Activated CD4-positive, CD25-positive, alpha-beta regulatory T cell treated with anti-CD3 and anti-CD28 coated beads, Interleukin-2, amount 50 U/mL, for 72 hours (primary cell): ENCODE measurements around the gene LCE1B.

Experiments
- DNase-seq: peaks from one replicate; pipeline ENCODE4 v3.0.0; 2021

The LCE1B gene

GRCh38 chr1:152811671-152812070 is at the start of gene LCE1B:
Gene LCE1B, plus strand, starts transcription at chr1:152811971. Its CDS starts 476 bp downstream, at chr1:152812447.
- DNase-seq, result no peak

- DNase-seq, result no peak
Observed at GRCh38 chr1:152768847-152769533, 42.8 kb upstream of the LCE1B start.

GRCh38 chr1:152770411-152770810 is 41.4 kb upstream of the LCE1B start:
- DNase-seq, result no peak

- DNase-seq, result no peak
Observed at GRCh38 chr1:152774875-152775274, 36.9 kb upstream of the LCE1B start, which contains the start of gene LCE1F. Gene LCE1F, plus strand, starts transcription at chr1:152775140. Its CDS starts 1,232 bp downstream, at chr1:152776372.

GRCh38 chr1:152776361-152776760 is 35.4 kb upstream of the LCE1B start:
- DNase-seq, result no peak

GRCh38 chr1:152777510-152778137 is 34.1 kb upstream of the LCE1B start:
- no peak for DNase-seq

GRCh38 chr1:152783095-152783494 is 28.7 kb upstream of the LCE1B start:
- DNase-seq, result no peak

- no peak for DNase-seq
Observed at GRCh38 chr1:152786077-152786476, 25.7 kb upstream of the LCE1B start, which contains the start of gene LCE1E. Gene LCE1E, plus strand, starts transcription at chr1:152786257. Its CDS starts 1,043 bp downstream, at chr1:152787300.

GRCh38 chr1:152795686-152796085 is 16.1 kb upstream of the LCE1B start:
- DNase-seq, result no peak

GRCh38 chr1:152796421-152796820 is 15.3 kb upstream of the LCE1B start, which contains the start of gene LCE1D:
Gene LCE1D, plus strand, starts transcription at chr1:152796721. Its CDS starts 1,074 bp downstream, at chr1:152797795.
- DNase-seq, result no peak

- DNase-seq, result no peak
Observed at GRCh38 chr1:152801333-152801732, 10.4 kb upstream of the LCE1B start.

GRCh38 chr1:152806576-152806975 is 5.2 kb upstream of the LCE1B start, which contains the start of gene LCE1C:
Gene LCE1C, minus strand, starts transcription at chr1:152806651. Its CDS starts 1,173 bp downstream, at chr1:152805478.
- DNase-seq, result no peak

- DNase-seq, result no peak
Observed at GRCh38 chr1:152811050-152811449, 721 bp upstream of the LCE1B start.

- DNase-seq, result no peak
Observed at GRCh38 chr1:152817309-152817708, 5.5 kb downstream of the LCE1B start.

GRCh38 chr1:152823294-152823693 is 11.5 kb downstream of the LCE1B start:
- no peak for DNase-seq

- no peak for DNase-seq
Observed at GRCh38 chr1:152824964-152825363, 13.2 kb downstream of the LCE1B start.

GRCh38 chr1:152827173-152827572 is 15.4 kb downstream of the LCE1B start, which contains the start of gene LCE1A:
Gene LCE1A, plus strand, starts transcription at chr1:152827473. Its CDS starts 0 bp downstream, at chr1:152827473.
- DNase-seq, result no peak

- DNase-seq, result no peak
Observed at GRCh38 chr1:152836870-152837269, 25.1 kb downstream of the LCE1B start.

GRCh38 chr1:152842556-152842955 is 30.8 kb downstream of the LCE1B start, which contains the start of gene LCE6A:
Gene LCE6A, plus strand, starts transcription at chr1:152842856. Its CDS starts 665 bp downstream, at chr1:152843521.
- DNase-seq, result no peak

- no peak for DNase-seq
Observed at GRCh38 chr1:152855661-152856060, 43.9 kb downstream of the LCE1B start.

GRCh38 chr1:152858062-152858461 is 46.3 kb downstream of the LCE1B start:
- DNase-seq, result no peak

GRCh38 chr1:152859696-152860095 is 47.9 kb downstream of the LCE1B start, which contains the start of gene LCE7A:
Gene LCE7A, plus strand, starts transcription at chr1:152859996. Its CDS starts 702 bp downstream, at chr1:152860698.
- no peak for DNase-seq

- no peak for DNase-seq
Observed at GRCh38 chr1:152860129-152860528, 48.4 kb downstream of the LCE1B start.

GRCh38 chr1:152861374-152861773 is 49.6 kb downstream of the LCE1B start:
- no peak for DNase-seq
